ENCODE data around the gene XG.
"Not testable (repeated sequence)": the region's sequence is repeated elsewhere in the genome, so short reads cannot be mapped to it uniquely, and the experiment has no call there.

Gene XG

GRCh38 chrX:2780472-2781225 lies 28.8 kb downstream of the XG start:
- DNase-seq (ENCODE audit: low read depth), result not testable (repeated sequence)

- DNase-seq (ENCODE audit: low read depth), result no peak
Measured at GRCh38 chrX:2781226-2781571, 29.4 kb downstream of the XG start.

- no peak for DNase-seq (ENCODE audit: low read depth)
Measured at GRCh38 chrX:2781698-2782097, 29.9 kb downstream of the XG start.

DNA sequence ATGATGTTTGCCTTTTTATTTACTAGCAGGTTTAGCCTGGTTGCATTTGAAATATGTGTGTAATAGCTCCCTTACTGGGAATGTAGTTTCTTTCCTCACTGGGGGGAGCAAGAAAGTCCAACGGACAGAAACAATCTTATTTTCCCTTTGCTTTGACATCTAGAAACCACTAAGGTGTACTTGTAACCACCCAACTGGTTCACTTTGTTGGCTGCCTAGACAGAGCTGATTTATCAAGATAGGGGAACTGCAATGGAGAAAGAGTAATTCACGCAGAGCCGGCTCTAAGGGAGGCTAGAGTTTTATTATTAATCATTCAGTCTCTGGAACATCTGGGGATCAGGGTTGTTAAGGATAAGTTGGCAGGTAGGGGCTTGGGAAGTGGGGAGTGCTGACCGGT lies 30.3 kb downstream of the XG start:
- no peak for DNase-seq (ENCODE audit: low read depth)

DNA sequence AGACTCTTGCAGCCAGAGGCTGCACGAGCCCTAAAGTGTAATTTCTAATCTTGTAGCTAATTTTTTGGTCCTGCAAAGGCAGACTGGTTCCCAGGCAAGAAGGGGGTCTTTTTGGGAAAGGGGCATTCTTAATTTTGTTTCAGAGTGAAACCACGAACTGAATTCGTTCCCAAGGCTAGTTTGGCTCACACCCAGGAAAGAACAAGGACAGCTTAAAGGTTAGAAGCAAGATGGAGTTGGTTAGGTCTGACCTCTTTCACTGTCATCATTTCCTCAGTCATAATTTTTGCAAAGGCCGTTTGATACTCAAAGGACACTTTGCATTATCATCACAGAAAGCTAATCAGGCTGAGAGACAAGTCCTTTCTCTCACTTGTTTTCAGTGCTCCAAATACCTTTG lies 30.9 kb downstream of the XG start:
- no peak for DNase-seq (ENCODE audit: low read depth)

- DNase-seq (ENCODE audit: low read depth), result no peak
Measured at GRCh38 chrX:2784026-2784425, 32.2 kb downstream of the XG start.

DNA sequence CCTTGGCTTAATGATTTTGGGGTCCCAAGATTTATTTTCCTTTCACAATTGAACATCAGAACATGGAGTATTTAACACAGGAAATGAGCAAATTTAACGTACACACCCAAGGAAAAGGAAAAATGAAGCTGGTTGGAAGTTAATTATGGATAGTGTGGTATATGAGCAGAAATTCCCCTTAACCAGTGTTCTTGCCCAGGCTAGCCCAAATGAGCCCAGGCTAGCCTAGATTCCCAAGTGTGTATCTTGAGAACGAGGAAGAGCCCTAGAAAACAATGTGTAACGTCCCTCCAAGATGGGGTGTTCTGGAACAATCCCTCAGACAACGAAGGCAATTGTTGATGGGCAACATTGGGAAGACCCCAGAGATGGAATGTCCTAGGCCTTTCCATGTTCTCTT lies 33.7 kb downstream of the XG start:
- DNase-seq (ENCODE audit: low read depth), result no peak

- DNase-seq (ENCODE audit: low read depth), result no peak
Measured at GRCh38 chrX:2788980-2789379, 37.1 kb downstream of the XG start.

DNA sequence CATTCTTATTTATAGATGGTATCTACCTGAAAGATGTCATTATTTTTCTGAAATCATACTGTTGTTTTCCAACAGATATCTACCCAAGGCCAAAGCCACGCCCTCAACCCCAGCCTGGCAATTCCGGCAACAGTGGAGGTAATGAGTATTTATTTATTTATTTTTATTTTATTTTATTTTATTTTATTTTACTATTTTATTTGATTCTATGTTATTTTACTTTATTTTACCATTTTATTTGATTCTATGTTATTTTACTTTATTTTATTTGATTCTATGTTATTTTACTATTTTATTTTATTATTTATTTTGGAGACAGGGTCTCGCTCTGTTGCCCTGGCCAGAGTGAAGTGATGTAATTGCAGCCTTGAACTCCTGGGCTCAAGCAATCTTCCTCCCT lies 37.7 kb downstream of the XG start:
- no peak for DNase-seq (ENCODE audit: low read depth)

- no peak for DNase-seq (ENCODE audit: low read depth)
Measured at GRCh38 chrX:2793752-2794151, 41.9 kb downstream of the XG start.

GRCh38 chrX:2794336-2794735 lies 42.5 kb downstream of the XG start:
- DNase-seq (ENCODE audit: low read depth), result no peak

DNA sequence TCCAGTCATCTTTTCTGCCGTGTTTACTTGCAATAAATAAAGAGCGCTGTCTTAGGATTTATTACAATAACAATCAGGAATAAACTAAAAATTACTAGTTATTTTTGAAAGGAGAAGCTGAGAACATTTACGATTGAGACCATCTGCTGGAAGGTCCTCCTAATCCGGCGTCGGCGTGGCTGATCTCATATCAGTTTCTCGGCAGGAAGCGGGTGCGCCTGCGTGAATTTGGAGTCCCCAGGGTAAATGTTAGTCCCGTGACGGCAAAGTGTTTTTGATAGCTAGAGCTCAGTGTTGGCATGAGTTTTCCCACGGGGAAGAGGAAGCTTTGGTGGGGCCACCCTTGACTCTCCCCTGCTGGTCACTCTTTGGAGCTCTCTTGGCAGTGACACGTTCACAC lies 45.0 kb downstream of the XG start:
- not testable (repeated sequence) for DNase-seq (ENCODE audit: low read depth)

- no peak for DNase-seq (ENCODE audit: low read depth)
Measured at GRCh38 chrX:2799369-2799768, 47.5 kb downstream of the XG start.

GRCh38 chrX:2799980-2800379 lies 48.1 kb downstream of the XG start:
- DNase-seq (ENCODE audit: low read depth), result not testable (repeated sequence)

- DNase-seq (ENCODE audit: low read depth), result no peak
Measured at GRCh38 chrX:2801223-2801622, 49.4 kb downstream of the XG start.

DNA sequence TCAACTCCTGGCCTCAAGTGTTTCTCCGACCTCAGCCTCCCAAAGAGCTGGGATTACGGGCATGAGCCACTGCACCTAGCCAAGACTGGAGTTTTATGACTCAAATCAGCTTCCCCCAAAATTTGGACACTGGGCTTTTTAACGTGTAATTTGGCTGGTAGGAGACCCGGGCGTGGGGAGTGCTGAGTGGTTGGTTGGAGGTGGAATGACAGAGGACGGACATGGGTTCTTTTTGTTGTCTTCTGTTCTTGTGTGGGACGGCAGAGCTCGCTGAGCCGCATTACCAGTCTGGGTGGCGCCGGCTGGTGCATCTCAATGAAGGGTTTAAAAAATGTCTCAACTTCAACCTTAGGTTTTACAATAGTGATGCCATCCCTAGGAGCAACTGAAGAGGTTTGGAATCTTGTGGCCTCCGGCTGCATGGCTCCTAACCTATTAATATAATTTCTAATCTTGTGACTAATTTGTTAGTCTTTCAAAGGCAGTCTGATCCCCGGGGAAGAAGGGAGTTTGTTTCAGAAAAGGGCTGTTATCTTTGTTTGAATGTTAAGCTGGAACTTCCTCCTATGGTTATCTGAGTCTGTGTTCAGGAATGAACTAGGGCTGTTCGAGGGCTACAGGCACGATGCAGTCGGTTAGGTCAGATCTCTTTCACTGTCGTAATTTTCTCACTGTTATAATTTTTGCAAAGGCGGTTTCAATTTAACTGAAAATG lies 50.7 kb downstream of the XG start:
- DNase-seq (ENCODE audit: low read depth), result not testable (repeated sequence)

- not testable (repeated sequence) for DNase-seq (ENCODE audit: low read depth)
Measured at GRCh38 chrX:2803486-2803885, 51.6 kb downstream of the XG start.

GRCh38 chrX:2804106-2804843 lies 52.4 kb downstream of the XG start:
- DNase-seq (ENCODE audit: low read depth), result not testable (repeated sequence)

DNA sequence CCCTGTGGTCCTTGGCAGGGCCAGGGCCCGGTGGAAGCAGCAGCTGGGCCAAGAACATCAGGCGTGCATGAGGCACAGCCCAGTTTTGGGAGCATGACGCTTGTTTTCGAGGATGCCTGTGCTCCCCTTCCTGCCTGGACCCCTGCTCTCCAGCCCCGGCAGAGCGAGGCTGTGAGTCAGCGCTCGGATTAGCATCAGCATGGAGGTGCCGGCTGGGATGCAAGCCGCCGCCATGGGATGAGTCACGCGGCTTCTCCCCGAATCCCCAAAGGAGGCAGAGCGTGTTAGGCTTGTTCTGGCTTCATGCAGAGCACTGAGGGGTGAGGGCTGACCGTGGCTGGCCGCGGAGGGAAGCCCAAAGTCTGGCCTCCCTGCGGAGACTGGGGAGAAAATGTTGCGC lies 53.0 kb downstream of the XG start:
- not testable (repeated sequence) for DNase-seq (ENCODE audit: low read depth)

DNA sequence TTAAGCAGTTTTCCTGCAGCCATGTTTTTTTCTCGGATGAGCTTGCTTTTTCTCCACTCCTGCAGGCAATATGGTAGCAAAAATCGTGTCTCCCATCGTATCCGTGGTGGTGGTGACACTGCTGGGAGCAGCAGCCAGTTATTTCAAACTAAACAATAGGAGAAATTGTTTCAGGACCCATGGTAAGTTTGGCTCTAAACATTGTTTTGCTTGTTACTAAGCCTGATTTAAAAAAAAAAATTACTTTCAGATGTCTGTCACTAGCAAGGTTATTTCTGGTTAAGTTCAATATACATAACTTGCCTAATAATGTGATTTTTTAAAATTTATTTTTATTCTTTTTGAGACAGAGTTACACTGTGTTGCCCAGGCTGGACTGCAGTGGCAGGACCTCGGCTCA lies 59.4 kb downstream of the XG start:
- no peak for DNase-seq (ENCODE audit: low read depth)

- peak; percentile 17 for DNase-seq (ENCODE audit: low read depth)
Measured at GRCh38 chrX:2812161-2812907, 60.5 kb downstream of the XG start.

- no peak for DNase-seq (ENCODE audit: low read depth)
Measured at GRCh38 chrX:2817036-2817435, 65.2 kb downstream of the XG start.

All from activated T-helper 1 cell treated with Interleukin-2 at 50 U/mL for 16 hours (primary cell).